HG03045 (cell line): ENCODE results near the gene ARL2BP.
"Not testable (repeated sequence)": the region's sequence is repeated elsewhere in the genome, so short reads cannot be mapped to it uniquely, and the experiment has no call there.

Source experiments
- ATAC-seq: cut with Tn5 transposase; IDR thresholded peaks from one replicate; pipeline ENCODE4 v1.9.1; 2021; ENCODE audit warnings: mild to moderate bottlenecking, moderate library complexity; ENCODE audit not compliant: unreplicated experiment

ARL2BP gene

DNA sequence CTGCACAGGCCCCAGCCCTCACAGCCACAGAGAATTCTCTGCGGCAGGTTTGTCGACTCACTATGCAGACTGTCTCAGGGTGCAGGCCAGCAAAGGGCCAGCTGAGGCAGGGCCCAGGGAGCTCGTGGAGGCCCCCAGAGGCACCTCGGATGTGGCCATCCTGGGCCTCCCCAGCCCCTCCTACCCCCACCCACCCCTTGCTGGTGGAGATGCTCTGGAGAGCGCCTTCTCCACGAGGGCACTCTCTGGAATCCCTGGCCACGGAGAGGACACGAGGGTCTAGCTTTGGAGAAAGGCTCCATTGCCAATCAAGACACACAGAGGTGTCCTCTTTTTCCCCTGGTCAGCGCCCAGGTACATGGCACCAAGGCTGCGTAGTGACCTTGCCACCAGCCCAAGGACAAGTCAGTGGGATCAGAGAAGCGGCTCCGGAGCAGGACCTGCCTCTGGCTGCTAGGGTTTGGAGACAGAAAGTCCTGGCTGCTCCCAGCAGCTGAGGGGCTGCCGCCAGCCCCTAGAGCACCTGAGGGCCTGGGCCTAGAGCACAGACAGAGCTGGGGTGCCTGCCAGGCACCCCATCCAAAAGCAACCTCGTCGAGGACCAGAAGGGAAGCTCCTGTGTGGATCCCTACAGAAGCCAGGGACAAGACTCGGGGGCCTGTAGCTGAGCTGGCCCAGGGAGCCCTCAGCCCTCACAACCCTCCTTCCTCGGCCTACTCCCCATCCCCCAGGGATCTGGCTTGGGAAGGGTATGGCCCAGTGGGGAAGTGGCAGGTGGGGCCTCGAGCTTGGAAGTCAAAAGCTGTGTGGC is 18.7 kb downstream of the ARL2BP start:
- ATAC-seq, result no peak

DNA sequence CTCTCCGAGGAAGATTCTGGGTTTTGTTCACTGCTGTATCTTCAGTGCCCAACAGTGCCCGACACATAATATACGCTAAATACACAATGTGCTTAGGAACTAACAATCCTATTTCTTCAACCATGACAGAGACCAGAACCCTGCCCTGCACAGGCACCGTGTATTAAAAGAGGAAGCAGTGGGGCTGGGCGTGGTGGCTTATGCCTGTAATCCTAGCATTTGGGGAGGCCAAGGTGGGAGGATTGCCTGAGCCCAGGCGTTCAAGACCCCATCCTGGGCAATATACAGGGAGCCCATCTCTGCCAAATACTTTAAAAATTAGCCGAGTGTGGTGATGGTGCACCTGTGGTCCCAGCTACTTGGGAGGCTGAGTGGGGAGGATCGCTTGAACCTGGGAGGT is 19.3 kb downstream of the ARL2BP start:
- ATAC-seq, result no peak

DNA sequence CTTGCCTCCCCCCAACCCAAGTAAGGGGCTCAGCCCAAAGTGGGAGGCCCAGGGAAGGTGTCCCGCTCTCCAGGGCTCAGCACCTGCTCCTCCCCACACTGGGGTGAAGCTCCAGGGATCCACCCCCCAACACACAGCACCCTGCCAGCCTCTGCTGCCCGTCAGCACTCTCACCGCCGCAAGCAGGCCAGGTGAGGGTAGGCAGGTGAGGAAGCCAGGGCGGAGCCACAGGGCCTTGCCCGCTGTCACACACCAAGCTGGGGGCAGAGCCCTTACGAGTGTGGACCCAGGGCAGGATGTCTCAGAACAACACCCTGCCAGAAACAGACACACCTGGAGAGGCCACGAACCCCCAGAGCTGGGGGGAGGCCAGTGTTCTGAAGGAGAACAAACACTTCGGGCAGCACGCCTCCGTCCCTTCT is 19.9 kb downstream of the ARL2BP start:
- ATAC-seq, result no peak

DNA sequence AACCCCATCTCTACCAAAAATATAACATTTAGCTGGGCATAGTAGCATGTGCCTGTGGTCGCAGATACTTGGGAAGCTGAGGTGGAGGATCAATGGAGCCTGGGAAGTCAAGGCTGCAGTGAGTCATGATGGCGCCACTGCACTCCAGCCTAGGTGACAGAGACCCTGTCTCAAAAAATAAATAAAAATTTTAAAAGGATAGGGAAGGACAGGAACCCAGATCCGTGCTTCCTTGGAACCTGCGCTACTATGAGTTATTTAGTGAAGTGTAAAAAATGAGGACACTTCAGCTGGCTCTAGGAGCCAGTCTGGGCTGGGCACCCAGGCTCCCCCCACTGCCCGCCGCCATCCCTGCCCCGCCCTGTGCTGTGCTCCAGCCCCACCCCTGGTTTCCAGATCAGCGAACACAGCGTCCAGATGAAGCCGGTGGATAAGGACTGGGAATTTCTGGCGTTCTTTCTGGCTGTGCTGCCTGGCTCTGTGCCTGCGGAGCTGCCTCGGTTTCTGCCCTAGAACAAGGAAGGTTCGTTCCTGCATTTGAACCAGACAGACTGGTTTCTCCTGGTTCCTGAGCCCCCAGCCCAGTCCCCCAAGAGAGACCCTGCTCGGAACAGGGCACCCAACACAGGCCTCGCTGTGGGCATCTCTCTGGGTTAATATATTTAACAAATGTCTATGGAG is 20.9 kb downstream of the ARL2BP start:
- no peak for ATAC-seq

DNA sequence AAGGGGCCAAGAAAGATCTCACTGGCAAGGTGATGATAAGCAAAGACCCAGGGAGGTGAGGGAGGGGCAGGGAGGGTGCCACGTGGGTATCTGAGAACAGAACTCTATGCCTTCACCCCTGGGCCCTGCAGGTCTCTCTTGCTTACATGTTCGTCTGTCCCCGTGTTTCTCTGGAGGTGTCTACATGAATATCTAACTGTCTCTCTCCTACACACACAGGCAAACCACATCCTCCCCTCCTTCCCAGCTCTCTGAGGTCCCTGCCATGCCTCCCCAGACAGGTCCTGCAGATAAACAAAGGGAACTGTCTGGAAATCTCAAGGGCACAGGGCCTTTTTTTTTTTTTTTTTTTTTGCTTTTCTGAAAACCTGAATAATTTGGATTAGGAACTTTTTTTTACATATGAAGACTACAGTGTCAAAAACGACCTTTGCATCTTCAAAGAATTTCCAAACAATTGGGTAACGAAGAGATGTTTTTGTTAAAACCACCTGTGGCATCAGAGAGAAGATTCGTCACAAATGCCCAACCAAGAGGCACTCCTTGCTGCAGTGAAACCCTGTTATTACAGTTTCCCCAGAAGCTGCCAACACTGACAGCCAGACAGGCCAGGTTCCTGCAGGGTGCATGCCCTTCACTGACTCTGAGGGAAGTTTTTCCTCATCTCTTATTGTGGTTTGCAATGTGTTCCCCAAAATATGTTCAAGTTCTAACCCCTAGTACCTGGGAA is 21.6 kb downstream of the ARL2BP start:
- no peak for ATAC-seq

DNA sequence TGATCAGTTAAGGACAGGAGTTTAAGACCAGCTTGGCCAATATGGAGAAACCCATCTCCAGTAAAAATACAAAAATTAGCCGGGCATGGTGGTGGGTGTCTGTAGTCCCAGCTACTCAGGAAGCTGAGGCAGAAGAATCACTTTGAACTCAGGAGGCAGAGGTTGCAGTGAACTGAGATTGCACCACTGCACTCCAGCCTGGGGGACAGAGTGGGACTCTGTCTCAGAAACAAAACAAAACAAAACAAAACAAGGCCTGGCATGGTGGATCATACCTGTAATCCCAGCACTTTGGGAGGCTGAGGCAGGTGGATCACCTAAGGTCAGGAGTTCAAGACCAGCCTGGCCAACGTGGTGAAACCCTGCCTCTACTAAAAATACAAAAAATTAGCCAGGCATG is 22.3 kb downstream of the ARL2BP start:
- ATAC-seq, result not testable (repeated sequence)

DNA sequence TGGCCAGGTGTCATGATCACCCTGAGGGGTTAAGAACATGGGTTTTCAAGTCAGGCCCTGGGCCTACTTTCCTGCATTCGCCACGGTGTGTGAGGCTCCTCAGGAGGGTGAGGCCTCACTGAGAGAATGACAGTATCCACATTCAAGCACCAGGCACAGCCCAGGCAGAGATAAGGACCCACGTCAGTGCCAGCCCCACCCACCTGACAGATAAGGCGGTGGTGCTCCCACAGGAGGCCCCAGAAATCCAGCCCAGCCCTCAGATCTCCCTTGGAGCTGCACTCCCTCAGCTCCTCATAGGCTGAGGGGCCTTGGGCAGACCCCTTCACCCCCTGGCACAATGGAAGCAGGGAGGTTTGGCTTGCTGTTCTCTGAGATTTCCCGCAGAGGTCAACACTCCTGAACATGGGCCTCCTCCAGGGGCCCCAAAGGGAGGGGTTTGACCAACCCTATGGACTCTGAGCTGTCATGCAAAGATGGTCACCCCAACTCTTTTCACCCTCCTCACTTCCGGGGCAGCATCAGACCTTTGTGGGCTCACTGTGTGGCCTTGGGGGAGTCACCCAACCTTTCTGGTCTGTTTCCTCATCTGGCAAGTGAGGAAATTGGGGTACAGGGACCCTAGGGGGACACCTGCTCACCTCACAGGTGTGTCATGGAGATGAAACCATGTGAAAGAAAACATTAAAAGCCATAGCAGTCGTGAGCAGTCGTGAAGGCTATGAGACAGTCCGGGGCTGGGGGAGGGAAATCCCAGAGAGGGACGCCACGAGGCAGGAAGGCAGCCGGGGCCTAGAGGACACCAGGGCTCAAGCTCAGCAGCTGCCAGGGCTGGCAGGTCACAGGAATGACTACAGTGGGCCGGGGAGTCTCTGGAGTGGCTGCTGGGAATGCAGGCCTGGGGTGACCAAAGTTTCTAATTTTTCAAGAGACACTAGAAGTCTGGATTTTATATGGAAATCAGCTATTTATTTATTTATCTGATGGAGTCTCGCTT is 24.0 kb downstream of the ARL2BP start:
- no peak for ATAC-seq

DNA sequence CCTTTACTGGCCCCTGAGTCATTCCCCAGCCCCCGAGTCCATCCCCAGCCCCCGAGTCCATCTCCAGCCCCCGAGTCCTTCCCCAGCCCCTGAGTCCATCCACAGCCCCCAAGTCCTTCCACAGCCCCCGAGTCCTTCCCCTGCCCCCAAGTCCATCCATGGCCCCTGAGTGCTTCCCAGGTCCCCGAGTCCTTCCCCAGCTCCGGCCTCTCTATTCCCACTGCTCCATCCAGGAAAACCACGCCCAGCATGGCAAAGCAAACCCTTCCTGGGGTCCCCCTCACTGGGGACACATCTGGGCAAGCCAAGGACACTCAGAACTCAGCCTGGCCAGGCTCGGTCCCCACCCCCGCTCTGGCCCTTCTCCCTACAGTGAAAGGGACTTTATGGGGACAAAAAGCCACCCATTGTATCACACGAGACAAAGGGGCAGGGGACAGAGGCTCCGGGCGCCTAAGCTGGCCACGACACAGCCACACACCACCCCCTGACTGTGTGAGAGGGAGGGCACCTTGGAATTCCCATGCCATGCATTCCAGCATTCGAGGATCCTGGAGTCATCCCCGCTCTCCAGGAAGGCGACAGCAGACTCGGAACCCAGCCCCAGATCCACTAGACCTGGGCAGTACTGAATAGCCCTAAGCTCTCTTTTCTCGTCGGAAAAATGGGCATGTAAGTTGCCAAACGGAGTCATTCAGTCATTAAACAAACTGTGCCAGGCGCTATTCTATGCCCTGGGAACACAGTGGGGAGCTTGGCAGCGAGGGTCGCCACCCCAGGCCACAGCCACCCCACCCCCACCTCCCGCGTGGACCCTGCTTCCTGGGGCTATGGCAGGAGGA is 25.4 kb downstream of the ARL2BP start:
- ATAC-seq, result no peak

DNA sequence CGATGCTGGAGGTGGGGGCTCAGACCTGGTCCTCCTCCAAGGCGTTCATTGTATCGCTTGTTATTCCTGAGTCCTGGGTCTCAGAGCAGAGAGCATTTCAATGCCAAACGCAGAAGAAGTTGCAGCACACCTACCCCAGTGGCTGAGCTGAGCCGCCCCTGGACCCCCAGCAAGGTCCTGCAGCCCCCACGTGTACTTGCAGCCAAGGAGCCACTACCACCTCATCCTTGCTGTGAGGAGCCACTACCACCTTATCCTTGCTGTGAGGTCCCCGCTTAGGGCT is 25.9 kb downstream of the ARL2BP start:
- ATAC-seq, result no peak

DNA sequence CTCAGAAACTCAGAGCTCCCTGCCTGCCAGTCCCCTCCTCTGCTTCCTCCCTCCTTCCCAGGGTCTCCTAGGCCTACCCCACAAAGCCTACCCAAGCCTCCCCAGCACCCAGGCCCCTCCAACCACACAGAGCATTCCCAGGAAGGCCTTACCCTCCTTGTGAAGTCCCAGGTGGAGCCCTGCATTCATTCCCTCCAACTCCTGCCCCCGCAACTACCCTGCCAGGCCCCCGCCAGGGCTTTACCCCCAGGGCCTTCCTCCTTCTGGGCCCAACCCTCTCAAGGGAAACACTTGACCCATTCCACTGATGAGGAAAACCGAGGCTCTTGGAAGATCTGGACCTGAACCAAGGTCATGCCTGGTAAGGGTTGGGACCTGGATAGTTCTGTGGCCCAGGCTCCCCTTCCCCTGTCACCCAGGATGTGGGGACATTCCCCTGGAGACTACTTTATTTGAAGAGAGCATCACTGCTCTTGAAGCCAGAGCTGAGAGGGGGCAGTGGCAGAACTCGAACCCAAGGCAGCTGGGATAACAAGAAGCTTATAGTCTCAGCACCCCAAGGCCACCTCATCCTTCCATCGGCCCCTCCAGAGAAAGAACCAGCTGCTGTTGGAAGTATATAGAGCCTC is 26.9 kb downstream of the ARL2BP start:
- no peak for ATAC-seq

DNA sequence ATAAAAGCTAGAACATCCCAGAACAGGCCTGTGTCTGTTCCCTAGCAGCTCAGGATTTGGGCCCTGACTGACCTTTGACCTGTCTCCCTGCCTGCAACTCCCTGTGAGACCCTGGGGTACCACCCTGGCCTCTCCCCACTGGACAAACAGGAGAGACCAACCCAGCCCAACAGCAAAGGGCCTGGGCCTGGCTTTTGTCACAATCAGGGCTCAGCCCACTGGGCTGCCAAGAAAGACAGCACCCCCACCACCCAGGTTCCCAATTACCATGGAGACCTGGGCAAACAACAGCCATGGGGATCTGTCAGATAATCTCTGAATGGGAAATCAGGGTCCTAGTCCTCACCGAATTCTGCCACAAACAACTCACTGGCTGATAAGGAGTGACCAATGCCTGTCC is 28.3 kb downstream of the ARL2BP start:
- ATAC-seq, result no peak

DNA sequence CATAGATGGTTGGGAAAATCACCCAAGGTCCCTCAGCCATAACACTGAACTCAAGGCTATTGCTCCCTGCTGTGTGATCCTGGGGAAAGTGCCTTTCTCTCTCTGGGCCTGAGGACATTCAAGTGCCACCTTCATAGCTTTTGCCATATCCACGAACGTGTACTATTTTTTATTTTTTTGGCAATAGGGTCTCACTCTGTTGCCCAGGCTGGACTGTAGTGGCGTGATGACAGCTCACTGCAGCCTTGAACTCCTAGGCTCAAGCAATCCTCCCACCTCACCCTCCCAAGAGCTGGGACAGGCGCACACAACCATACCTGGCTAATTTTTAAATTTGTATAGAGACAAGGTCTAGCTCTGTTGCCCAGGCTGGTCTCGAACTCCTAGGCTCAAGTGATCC is 28.8 kb downstream of the ARL2BP start:
- ATAC-seq, result no peak

DNA sequence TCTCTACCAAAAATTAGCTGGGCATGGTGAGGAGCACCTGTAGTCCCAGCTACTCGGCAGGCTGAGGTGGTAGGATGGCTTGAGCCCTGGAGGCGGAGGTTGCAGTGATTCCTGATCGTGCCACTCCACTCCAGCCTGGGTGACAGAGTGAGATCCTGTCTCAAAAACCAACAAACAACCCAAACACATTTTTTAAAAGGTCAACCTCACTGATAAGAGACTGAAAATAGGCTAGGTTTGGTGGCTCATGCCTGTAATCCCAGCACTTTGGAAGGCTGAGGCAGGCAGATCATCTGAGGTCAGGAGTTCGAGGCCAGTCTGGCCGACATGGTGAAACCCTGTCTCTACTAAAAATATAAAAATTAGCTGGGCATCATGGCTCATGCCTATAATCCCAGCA is 30.9 kb downstream of the ARL2BP start:
- ATAC-seq, result not testable (repeated sequence)

DNA sequence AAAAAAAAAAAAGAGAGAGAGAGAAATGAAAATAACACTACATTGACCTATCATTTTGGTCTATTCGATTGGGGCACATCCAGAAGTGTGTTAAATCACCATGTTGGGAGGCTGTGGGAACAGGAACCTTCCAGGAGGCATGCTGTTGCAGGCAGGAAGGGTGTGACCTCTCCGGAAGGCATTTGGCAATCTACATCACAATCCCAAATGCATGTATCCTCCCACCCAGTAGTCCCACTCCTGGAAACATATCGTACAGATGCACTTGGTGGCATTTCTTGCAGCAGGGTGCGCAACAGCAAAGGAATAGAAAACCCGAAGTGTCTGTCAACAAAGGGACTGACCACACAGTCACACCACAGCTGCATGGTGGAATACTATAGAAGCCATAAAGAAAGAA is 31.5 kb downstream of the ARL2BP start:
- ATAC-seq, result no peak

DNA sequence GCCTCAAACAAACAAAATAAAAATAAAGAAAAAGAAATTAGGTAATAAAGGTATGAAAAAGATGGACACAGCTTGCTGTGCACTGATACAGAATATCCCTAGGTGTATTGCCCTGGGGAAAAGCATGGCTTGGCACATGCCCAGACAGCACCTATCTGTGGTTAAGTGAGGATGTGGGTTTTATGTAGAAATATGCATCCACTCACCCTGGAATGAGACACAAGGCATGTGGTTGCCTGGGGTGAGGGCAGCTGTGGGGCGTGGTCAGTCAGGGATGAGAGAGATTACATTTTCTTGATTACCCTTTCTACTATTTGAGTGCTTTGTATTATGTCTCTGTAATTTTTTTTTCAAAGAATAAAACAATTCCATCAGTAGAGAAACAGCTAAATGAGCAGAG is 32.5 kb downstream of the ARL2BP start:
- ATAC-seq, result no peak

DNA sequence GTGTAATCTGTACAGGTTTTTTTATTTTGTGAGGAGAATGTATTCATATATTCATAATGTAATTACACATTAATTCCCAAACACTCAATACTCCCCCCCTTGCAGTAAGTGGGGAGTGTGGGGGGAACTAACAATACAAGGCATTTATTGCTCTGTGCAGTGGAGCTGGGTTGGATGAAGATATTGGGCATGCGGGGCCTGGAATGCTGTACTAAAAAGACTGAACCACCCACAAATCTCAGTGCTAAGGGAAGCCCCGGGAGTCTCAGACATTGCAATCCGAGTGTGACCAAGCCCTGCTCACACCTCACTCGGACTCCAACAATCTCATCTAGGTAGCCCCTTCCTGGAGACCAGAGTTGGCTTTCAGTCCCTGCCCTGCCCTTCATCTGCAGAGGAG is 33.4 kb downstream of the ARL2BP start:
- ATAC-seq, result no peak

DNA sequence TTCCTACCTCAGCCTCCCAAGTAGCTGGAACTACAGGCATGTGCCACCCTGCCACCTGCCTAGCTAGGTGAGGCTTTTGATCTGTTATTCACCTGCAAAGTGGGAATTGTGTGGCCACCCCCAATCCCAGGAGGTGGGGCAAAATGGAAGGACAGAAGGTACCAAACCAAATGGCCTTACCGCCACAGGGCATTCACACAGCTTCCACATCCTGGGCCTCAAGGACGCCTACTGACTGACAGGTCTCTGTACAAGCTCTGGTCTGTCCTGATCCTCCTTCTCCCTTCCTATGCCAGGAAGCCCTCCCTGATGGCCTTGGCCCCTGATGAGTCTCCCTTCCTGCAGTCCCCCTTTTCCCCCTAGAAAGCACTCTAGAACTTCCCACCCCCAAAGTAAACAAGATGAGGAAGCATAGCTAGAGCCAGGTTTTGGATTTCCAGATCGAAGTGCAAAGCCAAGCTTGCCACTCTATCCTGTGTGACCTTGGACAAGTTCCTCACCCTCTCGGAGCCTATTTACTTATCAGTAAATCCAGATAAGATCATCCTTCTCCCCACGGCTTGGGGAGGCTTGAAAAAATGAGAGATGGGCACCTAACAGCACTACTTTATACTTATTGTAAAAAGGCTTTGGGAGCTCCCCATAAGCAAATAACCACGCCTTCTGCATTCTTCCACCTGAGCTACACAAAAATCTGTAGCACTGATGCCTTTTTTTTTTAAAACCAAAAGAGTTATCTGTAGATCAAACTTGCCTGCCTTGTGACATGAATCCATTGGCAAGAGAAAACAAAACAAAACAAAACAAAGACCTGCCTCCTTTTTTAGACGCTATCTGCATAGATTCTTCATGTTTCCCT is 35.0 kb downstream of the ARL2BP start:
- no peak for ATAC-seq

DNA sequence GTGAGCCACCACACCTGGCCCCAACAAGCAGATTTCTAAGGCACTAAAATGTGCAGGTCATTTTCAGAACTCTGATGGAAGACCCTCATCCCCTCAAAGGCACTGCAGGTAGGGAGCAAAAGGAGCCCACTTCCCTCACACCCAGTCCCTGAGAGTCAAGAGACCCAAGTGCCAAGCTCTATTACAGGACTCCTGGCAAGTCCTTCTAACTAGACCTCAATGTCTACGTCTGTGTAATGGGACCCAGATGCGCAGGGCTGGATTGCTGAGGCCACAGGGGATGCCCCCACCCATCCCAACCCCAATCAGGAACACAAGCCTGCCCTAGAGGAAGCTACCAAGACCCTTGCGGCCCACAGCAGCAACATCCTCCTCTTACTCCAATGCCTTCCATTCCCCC is 36.7 kb downstream of the ARL2BP start:
- ATAC-seq, result no peak
